Smooth muscle cell of the brain vasculature (primary cell): ENCODE data around the gene C1GALT1C1L.
"Not testable (repeated sequence)": the region's sequence is repeated elsewhere in the genome, so short reads cannot be mapped to it uniquely, and the experiment has no call there.

Experiments
- DNase-seq: peaks from one replicate; pipeline ENCODE4 v3.0.0-alpha.2; 2012; ENCODE audit warnings: low read depth, low spot score

Gene C1GALT1C1L

GRCh38 chr2:43653506-43653905 lies 22.7 kb downstream of the C1GALT1C1L start:
- DNase-seq = no peak

GRCh38 chr2:43648994-43649701 lies 27.1 kb downstream of the C1GALT1C1L start:
- no peak for DNase-seq

GRCh38 chr2:43643680-43644079 lies 32.5 kb downstream of the C1GALT1C1L start:
- no peak for DNase-seq

GRCh38 chr2:43642363-43642762 lies 33.9 kb downstream of the C1GALT1C1L start:
- no peak for DNase-seq

- DNase-seq = peak; percentile 39
These were observed 39.0 kb downstream of the C1GALT1C1L start, which contains the start of gene PLEKHH2 for GRCh38 chr2:43637030-43637803. Gene PLEKHH2 (plus strand): TSS chr2:43637260. CDS start chr2:43644674, 7,414 bp downstream.

- no peak for DNase-seq
These were observed 39.6 kb downstream of the C1GALT1C1L start for GRCh38 chr2:43636621-43637020.

- not testable (repeated sequence) for DNase-seq
These were observed 40.1 kb downstream of the C1GALT1C1L start for GRCh38 chr2:43636153-43636552.

- no peak for DNase-seq
These were observed 41.5 kb downstream of the C1GALT1C1L start for GRCh38 chr2:43634604-43635306.

GRCh38 chr2:43631618-43632317 lies 44.5 kb downstream of the C1GALT1C1L start:
- DNase-seq = no peak
